Measurements from ENCODE around the gene GAS6. TPM values are rescaled to one million over a fixed set of nuclear protein-coding genes. Genes with fewer than 3 reads are reported as not detected.

GAS6 gene
- total and polyA plus RNA-seq, 2 experiments from 2014 or later = 822 to 1,035 TPM

DNA sequence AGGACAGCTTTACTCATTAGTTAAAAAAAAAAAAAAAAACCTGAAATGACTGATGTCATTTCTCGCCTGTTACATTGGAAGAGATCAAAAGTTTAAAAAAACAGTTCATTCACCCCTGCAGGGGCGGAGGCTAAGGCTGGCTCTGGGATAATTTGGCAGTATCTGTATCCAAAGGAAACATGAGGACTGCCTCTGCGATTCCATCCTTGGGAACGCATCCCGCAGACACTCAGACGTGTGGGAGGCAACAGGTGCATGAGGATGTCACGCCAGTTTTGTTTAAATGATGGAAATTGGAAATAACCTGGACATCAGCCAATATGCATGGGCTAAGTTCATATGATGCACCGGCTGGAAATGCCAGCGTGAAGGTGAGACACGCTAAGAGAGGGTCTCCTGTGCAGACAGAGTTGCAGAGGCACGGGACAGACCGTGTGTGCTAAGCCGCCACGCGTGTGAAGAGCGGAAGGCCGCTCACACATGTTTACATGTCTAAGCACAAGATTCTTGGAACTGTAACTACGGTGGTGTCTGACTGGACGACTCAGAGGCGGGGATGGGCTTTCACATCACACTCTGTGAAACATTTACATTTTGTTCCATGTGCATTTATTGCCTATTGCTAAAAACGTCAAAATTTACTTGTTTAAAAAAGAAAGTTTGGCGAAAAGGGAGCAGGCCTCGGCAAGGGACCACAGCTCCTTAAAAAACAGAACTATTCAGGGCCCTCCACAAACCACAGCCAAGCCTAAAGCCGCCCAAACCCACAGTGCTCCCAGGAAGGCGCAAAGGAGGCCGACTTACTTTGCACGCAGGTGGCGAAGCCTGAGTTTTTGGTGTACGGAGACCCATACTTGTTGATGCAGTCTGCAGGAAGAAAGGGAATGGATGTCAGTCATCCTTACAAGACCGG lies 17.9 kb downstream of the GAS6 start:
- Histone ChIP-seq H4K20me1 (ENCODE audit: insufficient read depth) (peaks cover 17% of the 10 kb centered on the region), H3K4me2 (ENCODE audit: unreplicated experiment) (no peak overlapping the region), H3K79me2 (ENCODE audit: insufficient read depth) (peaks cover 100% of the 10 kb centered on the region), H3K27ac (no peak overlapping the region), H3K4me1 (ENCODE audit: insufficient read depth) (peaks cover 15% of the 10 kb centered on the region; the same call in 1 of the 2 replicates), H3K9me2 (ENCODE audit: insufficient read depth) (no peaks in the 10 kb centered on the region), H3K9me3 (ENCODE audit: low read depth) (no peaks in the 10 kb centered on the region), H2AFZ (no peak overlapping the region), H3F3A (ENCODE audit: insufficient read depth) (peaks cover 63% of the 10 kb centered on the region), H3K4me3 (no peak overlapping the region), H3K27me3 (replicated peaks; ENCODE audit: insufficient read depth) (no peaks in the 10 kb centered on the region), H3K9ac (no peak overlapping the region), H3K36me3 (ENCODE audit: low read depth) (peaks cover 71% of the 10 kb centered on the region)
- in situ Hi-C loops (cut with MboI) = no loop called here
- 88 to 89% methylated on average over 30 of the region's 30 CpGs for WGBS, 2 experiments (ENCODE audit: low coverage in 1 of 2, low lambda C conversion rate in 2 of 2, missing lambda C conversion rate in 2 of 2)
- no peak for DNase-seq
- no peak for TF ChIP-seq EZH2phosphoT487 (IDR thresholded peaks at IDR 0.05; ENCODE audit: insufficient read depth, low read depth)
- TF ChIP-seq EZH2 (IDR thresholded peaks at IDR 0.05; ENCODE audit: insufficient read depth, poor library complexity, severe bottlenecking) = no peak

DNA sequence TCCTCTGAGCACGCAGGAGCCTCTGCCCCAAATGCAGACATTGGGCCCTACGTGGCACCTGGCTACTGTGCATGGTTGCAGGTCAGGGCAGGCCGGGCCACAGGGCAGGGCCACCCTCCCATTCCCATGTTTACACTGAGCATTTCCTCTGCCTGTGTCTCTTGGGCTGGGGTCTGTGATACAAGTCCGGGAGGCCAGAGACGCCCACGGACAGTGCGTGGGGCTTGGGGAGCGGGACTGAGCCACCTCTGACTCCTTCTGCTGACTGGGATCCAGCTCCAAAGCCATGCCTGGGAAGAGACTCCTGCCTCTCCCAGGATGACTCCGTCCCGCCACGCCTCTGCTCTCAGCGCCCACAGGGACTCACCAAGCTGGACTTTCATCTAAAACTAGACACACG lies 18.8 kb downstream of the GAS6 start:
- H3K27me3 ChIP-seq (replicated peaks; ENCODE audit: insufficient read depth) = no peaks in the 10 kb centered on the region
- no peak overlapping the region for H3K4me2 ChIP-seq (ENCODE audit: unreplicated experiment)
- no peak overlapping the region for H3K27ac ChIP-seq
- H3K4me3 ChIP-seq = no peak overlapping the region
- no peak for DNase-seq
- no peak overlapping the region for H2AFZ ChIP-seq
- no peaks in the 10 kb centered on the region for H3K9me3 ChIP-seq (ENCODE audit: low read depth)
- H3K9me2 ChIP-seq (ENCODE audit: insufficient read depth) = no peaks in the 10 kb centered on the region
- H3K79me2 ChIP-seq (ENCODE audit: insufficient read depth) = peaks cover 100% of the 10 kb centered on the region
- no peak overlapping the region for H3K9ac ChIP-seq
- H3F3A ChIP-seq (ENCODE audit: insufficient read depth) = peaks cover 54% of the 10 kb centered on the region
- peaks cover 22% of the 10 kb centered on the region; the same call in 1 of the 2 replicates for H3K4me1 ChIP-seq (ENCODE audit: insufficient read depth)
- peaks cover 65% of the 10 kb centered on the region for H3K36me3 ChIP-seq (ENCODE audit: low read depth)
- H4K20me1 ChIP-seq (ENCODE audit: insufficient read depth) = peaks cover 10% of the 10 kb centered on the region
- WGBS, 2 experiments (ENCODE audit: low coverage in 1 of 2, low lambda C conversion rate in 2 of 2, missing lambda C conversion rate in 2 of 2) = 94 to 95% methylated on average over 13 of the region's 13 CpGs
- in situ Hi-C loops (cut with MboI) = no loop called here
- no peak for TF ChIP-seq EZH2 (IDR thresholded peaks at IDR 0.05; ENCODE audit: insufficient read depth, poor library complexity, severe bottlenecking)
- no peak for TF ChIP-seq EZH2phosphoT487 (IDR thresholded peaks at IDR 0.05; ENCODE audit: insufficient read depth, low read depth)

DNA sequence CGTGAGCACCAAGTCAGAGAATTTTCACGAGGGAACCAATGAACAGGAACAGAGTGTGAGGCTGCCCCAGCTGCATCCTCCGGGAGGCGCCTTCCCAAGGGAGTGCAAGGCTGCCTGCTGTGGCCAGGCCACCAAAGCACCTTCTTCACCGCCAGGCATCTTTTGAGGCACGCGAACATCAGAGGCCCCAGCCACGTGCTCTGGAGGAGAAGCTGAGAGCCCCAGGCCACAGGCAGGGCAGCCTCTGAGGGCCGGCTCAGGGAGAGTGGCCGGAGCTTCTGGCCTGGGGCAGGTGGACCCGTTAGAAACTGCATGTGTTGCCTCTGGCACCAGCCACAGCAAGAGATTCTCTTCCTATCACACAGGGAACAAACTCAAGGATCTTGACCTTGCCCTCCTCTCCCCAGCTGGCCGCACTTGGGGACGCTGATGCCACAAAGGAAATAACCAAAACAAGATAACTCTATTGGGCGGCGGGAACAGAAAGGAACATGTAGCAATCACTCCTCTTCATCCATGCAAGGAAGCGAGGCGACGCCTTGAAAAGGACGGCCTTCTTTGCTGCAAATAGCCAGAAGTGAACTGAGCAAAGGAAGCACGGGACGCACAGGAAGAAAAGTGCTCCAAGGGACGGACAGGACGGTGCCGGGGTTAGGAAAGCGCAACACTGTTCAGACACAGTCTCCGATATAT lies 19.9 kb downstream of the GAS6 start:
- Histone ChIP-seq H3F3A (ENCODE audit: insufficient read depth) (peaks cover 43% of the 10 kb centered on the region), H3K9me3 (ENCODE audit: low read depth) (no peaks in the 10 kb centered on the region), H3K36me3 (ENCODE audit: low read depth) (peaks cover 60% of the 10 kb centered on the region), H3K79me2 (ENCODE audit: insufficient read depth) (peaks cover 100% of the 10 kb centered on the region), H3K4me3 (no peak overlapping the region), H3K27me3 (replicated peaks; ENCODE audit: insufficient read depth) (no peaks in the 10 kb centered on the region), H3K27ac (no peak overlapping the region), H2AFZ (no peak overlapping the region), H3K9me2 (ENCODE audit: insufficient read depth) (no peaks in the 10 kb centered on the region), H3K4me1 (ENCODE audit: insufficient read depth) (peaks cover 22% of the 10 kb centered on the region; the same call in 1 of the 2 replicates), H3K9ac (no peak overlapping the region), H3K4me2 (ENCODE audit: unreplicated experiment) (no peak overlapping the region), H4K20me1 (ENCODE audit: insufficient read depth) (no peaks in the 10 kb centered on the region; the same call in 1 of the 2 replicates)
- in situ Hi-C loops (cut with MboI) = no loop called here
- TF ChIP-seq EZH2phosphoT487 (IDR thresholded peaks at IDR 0.05; ENCODE audit: insufficient read depth, low read depth) (no peak), EZH2 (IDR thresholded peaks at IDR 0.05; ENCODE audit: insufficient read depth, poor library complexity, severe bottlenecking) (no peak)
- 93% methylated on average over 26 of the region's 26 CpGs for WGBS, 2 experiments (ENCODE audit: low coverage in 1 of 2, low lambda C conversion rate in 2 of 2, missing lambda C conversion rate in 2 of 2)
- no peak for DNase-seq

DNA sequence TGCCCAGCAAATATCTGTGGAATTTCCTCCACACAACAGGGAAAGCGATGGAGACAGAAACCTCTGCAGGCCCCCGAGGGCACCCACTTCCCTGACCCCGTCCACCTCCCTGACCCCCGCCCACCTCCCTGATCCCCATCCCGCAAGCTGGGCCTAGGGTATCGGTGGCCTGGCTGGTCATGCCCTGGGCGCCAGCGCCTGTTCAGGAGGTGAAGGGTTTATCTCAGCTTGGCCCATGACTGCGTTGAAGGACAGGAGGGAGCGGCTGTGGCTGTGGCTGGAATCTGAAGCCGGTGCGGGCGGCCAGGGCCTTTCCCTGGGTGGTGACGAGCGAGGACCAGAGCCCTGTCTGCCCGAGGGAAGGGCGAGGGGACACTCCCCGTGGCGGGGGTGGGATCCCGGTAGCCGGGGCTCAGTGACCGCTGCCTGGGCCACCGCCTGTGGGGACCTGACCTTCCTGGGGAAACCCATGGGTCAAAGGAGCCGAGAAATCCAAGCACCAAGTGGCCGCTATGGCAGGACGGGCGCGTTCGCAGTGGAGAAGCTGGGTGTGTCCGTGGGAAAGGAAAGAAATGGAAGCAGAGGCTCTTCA lies 20.7 kb downstream of the GAS6 start:
- Histone ChIP-seq H3K79me2 (ENCODE audit: insufficient read depth) (peaks cover 98% of the 10 kb centered on the region), H2AFZ (no peak overlapping the region), H4K20me1 (ENCODE audit: insufficient read depth) (no peaks in the 10 kb centered on the region), H3K27ac (no peak overlapping the region), H3K4me3 (no peak overlapping the region), H3K9me2 (ENCODE audit: insufficient read depth) (no peaks in the 10 kb centered on the region), H3K4me2 (ENCODE audit: unreplicated experiment) (no peak overlapping the region), H3K27me3 (replicated peaks; ENCODE audit: insufficient read depth) (no peaks in the 10 kb centered on the region), H3K9ac (no peak overlapping the region), H3K4me1 (ENCODE audit: insufficient read depth) (peaks cover 23% of the 10 kb centered on the region), H3F3A (ENCODE audit: insufficient read depth) (peaks cover 35% of the 10 kb centered on the region), H3K36me3 (ENCODE audit: low read depth) (peaks cover 60% of the 10 kb centered on the region), H3K9me3 (ENCODE audit: low read depth) (no peaks in the 10 kb centered on the region)
- in situ Hi-C loops (cut with MboI) = no loop called here
- WGBS, 2 experiments (ENCODE audit: low coverage in 1 of 2, low lambda C conversion rate in 2 of 2, missing lambda C conversion rate in 2 of 2) = 93 to 97% methylated on average over 23 to 30 of the region's 30 CpGs
- TF ChIP-seq EZH2phosphoT487 (IDR thresholded peaks at IDR 0.05; ENCODE audit: insufficient read depth, low read depth) = no peak
- no peak for TF ChIP-seq EZH2 (IDR thresholded peaks at IDR 0.05; ENCODE audit: insufficient read depth, poor library complexity, severe bottlenecking)
- no peak for DNase-seq

All from GM23248 (cell line).